ENCODE measurements around the gene PIK3R2. TPM values are rescaled to one million over a fixed set of nuclear protein-coding genes. Genes with fewer than 3 reads are reported as not detected.

The PIK3R2 gene
- polyA plus RNA-seq, 4 donors = 1.6 to 71.3 (median 8.1) TPM

GRCh38 chr19:18174983-18175382, 22.0 kb downstream of the PIK3R2 start:
- Histone ChIP-seq H3K4me1 (ENCODE audit: control insufficient read depth in 3 of 3, insufficient read depth in 2 of 3, low read depth in 1 of 3, low read length in 2 of 3) (peaks cover 0 to 31% (median 0%) of the 10 kb centered on the region in 3 donors), H3K9me3 (ENCODE audit: control insufficient read depth in 2 of 2, insufficient read depth in 1 of 2, low read depth in 1 of 2, low read length in 1 of 2) (no peaks in the 10 kb centered on the region), H3K27me3 (ENCODE audit: control insufficient read depth in 3 of 3, insufficient read depth in 3 of 3, low read length in 3 of 3) (no peaks in the 10 kb centered on the region), H3K27ac (ENCODE audit: low read depth in 1 of 3, low read length in 2 of 3) (peak overlapping the region in 1 of 3 donors; percentile 77), H3K36me3 (ENCODE audit: control insufficient read depth in 3 of 3, insufficient read depth in 2 of 3, low read depth in 1 of 3, low read length in 3 of 3) (peaks cover 0 to 75% (median 4%) of the 10 kb centered on the region in 3 donors), H3K4me3 (ENCODE audit: low read depth in 1 of 3, low read length in 3 of 3) (peak overlapping the region in 1 of 3 donors; percentile 91)
- FAIRE-seq = no peak
- 47 to 72% (median 67%) methylated on average over 11 of the region's 11 CpGs for WGBS, 3 donors
- DNase-seq = no peak

DNA sequence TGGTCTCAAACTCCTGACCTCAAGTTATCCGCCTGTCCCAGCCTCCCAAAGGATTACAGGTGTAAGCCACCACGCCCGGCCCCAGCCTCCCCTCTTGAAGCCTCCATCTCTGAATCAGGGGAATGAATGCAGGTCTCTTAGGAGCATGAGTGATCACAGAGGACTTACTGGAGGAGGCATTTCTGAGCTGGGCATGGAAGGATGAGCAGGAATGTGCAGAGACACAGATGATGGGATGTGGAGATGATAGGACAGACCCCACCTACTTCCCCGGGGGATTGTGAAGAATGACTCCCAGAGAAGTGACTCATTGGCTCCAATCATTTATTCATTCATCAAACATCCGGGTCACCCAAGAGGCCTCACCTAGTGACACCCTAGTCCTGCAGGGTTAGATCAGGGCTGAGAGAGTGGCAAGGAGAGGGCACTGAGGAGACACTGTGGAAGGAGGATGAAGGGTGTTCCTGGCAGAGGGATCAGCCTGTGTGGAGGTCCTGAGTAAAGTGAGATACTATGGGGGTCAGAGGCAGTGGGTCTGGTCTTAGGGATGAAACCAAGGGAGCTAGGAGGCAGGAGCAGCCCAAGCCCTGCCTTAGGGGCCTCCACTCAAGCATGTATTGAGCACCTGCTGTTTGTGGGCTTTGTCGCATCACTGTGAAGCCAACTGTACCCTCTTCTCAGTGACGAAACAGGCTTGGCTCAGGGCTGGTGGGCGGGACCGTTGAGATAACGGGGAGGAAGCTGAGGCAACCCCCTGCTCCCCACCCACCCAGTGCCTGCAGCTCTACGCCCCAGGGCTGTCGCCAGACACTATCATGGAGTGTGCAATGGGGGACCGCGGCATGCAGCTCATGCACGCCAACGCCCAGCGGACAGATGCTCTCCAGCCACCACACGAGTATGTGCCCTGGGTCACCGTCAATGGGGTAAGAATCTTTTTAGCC, 23.7 kb downstream of the PIK3R2 start:
- Histone ChIP-seq H3K27me3 (ENCODE audit: control insufficient read depth in 3 of 3, insufficient read depth in 3 of 3, low read length in 3 of 3) (no peaks in the 10 kb centered on the region), H3K36me3 (ENCODE audit: control insufficient read depth in 3 of 3, insufficient read depth in 2 of 3, low read depth in 1 of 3, low read length in 3 of 3) (peaks cover 0 to 58% (median 4%) of the 10 kb centered on the region in 3 donors), H3K27ac (ENCODE audit: low read depth in 1 of 3, low read length in 2 of 3) (no peak overlapping the region), H3K4me1 (ENCODE audit: control insufficient read depth in 3 of 3, insufficient read depth in 2 of 3, low read depth in 1 of 3, low read length in 2 of 3) (peaks cover 0 to 31% (median 0%) of the 10 kb centered on the region in 3 donors), H3K4me3 (ENCODE audit: low read depth in 1 of 3, low read length in 3 of 3) (no peak overlapping the region), H3K9me3 (ENCODE audit: control insufficient read depth in 2 of 2, insufficient read depth in 1 of 2, low read depth in 1 of 2, low read length in 1 of 2) (no peaks in the 10 kb centered on the region)
- FAIRE-seq (no peak), DNase-seq (no peak)
- WGBS, 3 donors = 76 to 90% (median 85%) methylated on average over 19 of the region's 19 CpGs

GRCh38 chr19:18179957-18180356, 27.0 kb downstream of the PIK3R2 start:
- Histone ChIP-seq H3K27me3 (ENCODE audit: control insufficient read depth in 3 of 3, insufficient read depth in 3 of 3, low read length in 3 of 3) (no peaks in the 10 kb centered on the region), H3K27ac (ENCODE audit: low read depth in 1 of 3, low read length in 2 of 3) (no peak overlapping the region), H3K4me1 (ENCODE audit: control insufficient read depth in 3 of 3, insufficient read depth in 2 of 3, low read depth in 1 of 3, low read length in 2 of 3) (peaks cover 0 to 10% (median 0%) of the 10 kb centered on the region in 3 donors), H3K36me3 (ENCODE audit: control insufficient read depth in 3 of 3, insufficient read depth in 2 of 3, low read depth in 1 of 3, low read length in 3 of 3) (peaks cover 0 to 40% (median 4%) of the 10 kb centered on the region in 3 donors), H3K4me3 (ENCODE audit: low read depth in 1 of 3, low read length in 3 of 3) (no peak overlapping the region), H3K9me3 (ENCODE audit: control insufficient read depth in 2 of 2, insufficient read depth in 1 of 2, low read depth in 1 of 2, low read length in 1 of 2) (no peaks in the 10 kb centered on the region)
- WGBS, 3 donors = 81 to 89% (median 86%) methylated on average over 5 of the region's 5 CpGs
- FAIRE-seq = no peak
- DNase-seq = no peak

DNA sequence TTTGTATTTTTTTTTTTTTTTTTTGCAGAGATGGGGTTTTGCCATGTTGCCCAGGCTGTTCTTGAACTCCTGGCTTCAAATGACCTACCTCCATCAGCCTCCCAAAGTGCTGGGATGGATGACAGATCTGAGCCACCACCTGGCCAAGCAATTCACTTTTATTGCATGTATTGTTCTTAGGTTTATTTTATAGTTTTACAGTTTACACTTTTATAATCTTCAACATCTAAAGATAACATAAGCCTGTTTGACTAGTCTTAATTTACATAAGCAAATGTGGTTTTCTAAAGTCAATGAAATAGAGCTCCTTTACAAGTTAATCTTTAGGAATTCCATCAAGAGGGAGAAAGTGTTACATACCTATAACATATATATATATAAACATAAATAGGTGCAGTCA, 30.6 kb downstream of the PIK3R2 start:
- Histone ChIP-seq H3K27ac (ENCODE audit: low read depth in 1 of 3, low read length in 2 of 3) (no peak overlapping the region), H3K27me3 (ENCODE audit: control insufficient read depth in 3 of 3, insufficient read depth in 3 of 3, low read length in 3 of 3) (no peaks in the 10 kb centered on the region), H3K36me3 (ENCODE audit: control insufficient read depth in 3 of 3, insufficient read depth in 2 of 3, low read depth in 1 of 3, low read length in 3 of 3) (peaks cover 0 to 8% (median 0%) of the 10 kb centered on the region in 3 donors), H3K4me1 (ENCODE audit: control insufficient read depth in 3 of 3, insufficient read depth in 2 of 3, low read depth in 1 of 3, low read length in 2 of 3) (no peaks in the 10 kb centered on the region), H3K9me3 (ENCODE audit: control insufficient read depth in 2 of 2, insufficient read depth in 1 of 2, low read depth in 1 of 2, low read length in 1 of 2) (no peaks in the 10 kb centered on the region), H3K4me3 (ENCODE audit: low read depth in 1 of 3, low read length in 3 of 3) (no peak overlapping the region)
- DNase-seq (peak; percentile 41 to 58), FAIRE-seq (no peak)

DNA sequence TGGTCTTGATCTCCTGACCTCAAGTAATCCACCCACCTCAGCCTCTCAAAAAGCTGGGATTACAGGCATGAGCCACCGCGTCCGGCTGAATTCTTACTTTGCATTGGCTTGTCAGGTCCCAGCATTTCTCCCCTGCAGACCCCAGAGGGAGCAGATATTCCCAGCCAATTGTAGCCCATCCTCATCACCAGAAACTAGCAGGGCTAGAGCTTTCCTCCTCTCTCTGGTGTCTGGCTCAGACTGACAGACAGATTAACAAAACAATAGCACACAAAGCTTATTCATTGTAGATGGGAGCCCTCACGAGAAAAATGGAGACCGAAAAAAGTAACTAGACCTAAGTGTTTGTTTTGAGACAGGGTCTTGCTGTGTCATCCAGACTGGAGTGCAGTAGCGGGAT, 32.6 kb downstream of the PIK3R2 start:
- no peaks in the 10 kb centered on the region for H3K9me3 ChIP-seq (ENCODE audit: control insufficient read depth in 2 of 2, insufficient read depth in 1 of 2, low read depth in 1 of 2, low read length in 1 of 2)
- no peak overlapping the region for H3K27ac ChIP-seq (ENCODE audit: low read depth in 1 of 3, low read length in 2 of 3)
- H3K4me3 ChIP-seq (ENCODE audit: low read depth in 1 of 3, low read length in 3 of 3) = no peak overlapping the region
- FAIRE-seq (no peak), DNase-seq (no peak)
- H3K27me3 ChIP-seq (ENCODE audit: control insufficient read depth in 3 of 3, insufficient read depth in 3 of 3, low read length in 3 of 3) = no peaks in the 10 kb centered on the region
- no peaks in the 10 kb centered on the region for H3K4me1 ChIP-seq (ENCODE audit: control insufficient read depth in 3 of 3, insufficient read depth in 2 of 3, low read depth in 1 of 3, low read length in 2 of 3)
- no peaks in the 10 kb centered on the region for H3K36me3 ChIP-seq (ENCODE audit: control insufficient read depth in 3 of 3, insufficient read depth in 2 of 3, low read depth in 1 of 3, low read length in 3 of 3)
- 66 to 89% (median 87%) methylated on average over 6 of the region's 6 CpGs for WGBS, 3 donors

- Histone ChIP-seq H3K36me3 (ENCODE audit: control insufficient read depth in 3 of 3, insufficient read depth in 2 of 3, low read depth in 1 of 3, low read length in 3 of 3) (peaks cover 0 to 5% (median 0%) of the 10 kb centered on the region in 3 donors), H3K27ac (ENCODE audit: low read depth in 1 of 3, low read length in 2 of 3) (no peak overlapping the region), H3K4me3 (ENCODE audit: low read depth in 1 of 3, low read length in 3 of 3) (no peak overlapping the region), H3K4me1 (ENCODE audit: control insufficient read depth in 3 of 3, insufficient read depth in 2 of 3, low read depth in 1 of 3, low read length in 2 of 3) (peaks cover 3 to 20% (median 9%) of the 10 kb centered on the region in 3 donors), H3K27me3 (ENCODE audit: control insufficient read depth in 3 of 3, insufficient read depth in 3 of 3, low read length in 3 of 3) (no peaks in the 10 kb centered on the region), H3K9me3 (ENCODE audit: control insufficient read depth in 2 of 2, insufficient read depth in 1 of 2, low read depth in 1 of 2, low read length in 1 of 2) (no peaks in the 10 kb centered on the region)
- 93 to 94% (median 94%) methylated on average over 4 of the region's 4 CpGs for WGBS, 3 donors
- no peak for DNase-seq
- no peak for FAIRE-seq
Observed at GRCh38 chr19:18190278-18190677, 37.3 kb downstream of the PIK3R2 start.

DNA sequence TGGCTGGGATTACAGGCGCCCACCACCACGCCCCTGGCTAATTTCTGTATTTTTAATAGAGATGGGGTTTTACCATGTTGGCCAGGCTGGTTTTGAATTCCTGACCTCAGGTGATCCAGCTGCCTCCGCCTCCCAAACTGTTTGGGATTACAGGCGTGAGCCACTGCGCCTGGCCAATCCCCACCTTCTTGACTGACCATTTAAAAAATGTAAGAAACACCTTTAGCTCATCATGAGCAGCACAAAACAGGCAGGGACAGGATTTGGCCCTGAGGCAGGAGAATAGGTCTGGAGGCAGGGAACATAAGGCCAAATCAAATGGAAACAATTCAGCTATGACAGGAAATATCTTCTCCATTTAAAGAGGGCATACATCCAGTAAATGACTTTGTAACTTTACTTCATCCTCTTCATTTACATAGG, 38.7 kb downstream of the PIK3R2 start:
- Histone ChIP-seq H3K4me1 (ENCODE audit: control insufficient read depth in 3 of 3, insufficient read depth in 2 of 3, low read depth in 1 of 3, low read length in 2 of 3) (peaks cover 3 to 20% (median 9%) of the 10 kb centered on the region in 3 donors), H3K9me3 (ENCODE audit: control insufficient read depth in 2 of 2, insufficient read depth in 1 of 2, low read depth in 1 of 2, low read length in 1 of 2) (no peaks in the 10 kb centered on the region), H3K36me3 (ENCODE audit: control insufficient read depth in 3 of 3, insufficient read depth in 2 of 3, low read depth in 1 of 3, low read length in 3 of 3) (peaks cover 0 to 16% (median 3%) of the 10 kb centered on the region in 3 donors), H3K27me3 (ENCODE audit: control insufficient read depth in 3 of 3, insufficient read depth in 3 of 3, low read length in 3 of 3) (no peaks in the 10 kb centered on the region), H3K4me3 (ENCODE audit: low read depth in 1 of 3, low read length in 3 of 3) (peak overlapping the region in 1 of 3 donors; percentile 63), H3K27ac (ENCODE audit: low read depth in 1 of 3, low read length in 2 of 3) (peak overlapping the region; percentile 87 to 95 (median 91))
- WGBS, 3 donors = 67 to 78% (median 74%) methylated on average over 5 of the region's 5 CpGs
- DNase-seq (no peak), FAIRE-seq (no peak)

- DNase-seq = peak; percentile 100
- Histone ChIP-seq H3K36me3 (ENCODE audit: control insufficient read depth in 3 of 3, insufficient read depth in 2 of 3, low read depth in 1 of 3, low read length in 3 of 3) (peaks cover 0 to 25% (median 3%) of the 10 kb centered on the region in 3 donors), H3K4me3 (ENCODE audit: low read depth in 1 of 3, low read length in 3 of 3) (peak within 1 kb of the TSS; percentile 76 to 96 (median 77)), H3K9me3 (ENCODE audit: control insufficient read depth in 2 of 2, insufficient read depth in 1 of 2, low read depth in 1 of 2, low read length in 1 of 2) (no peaks in the 10 kb centered on the region), H3K27me3 (ENCODE audit: control insufficient read depth in 3 of 3, insufficient read depth in 3 of 3, low read length in 3 of 3) (no peaks in the 10 kb centered on the region), H3K27ac (ENCODE audit: low read depth in 1 of 3, low read length in 2 of 3) (peak within 1 kb of the TSS; percentile 87 to 97 (median 95)), H3K4me1 (ENCODE audit: control insufficient read depth in 3 of 3, insufficient read depth in 2 of 3, low read depth in 1 of 3, low read length in 2 of 3) (peaks cover 3 to 20% (median 9%) of the 10 kb centered on the region in 3 donors)
- FAIRE-seq = peak; percentile 90
- 0 to 1% (median 0%) methylated on average over 68 to 74 of the region's 74 CpGs for WGBS, 3 donors
Observed at GRCh38 chr19:18192673-18193387, 39.9 kb downstream of the PIK3R2 start, which contains the start of gene MPV17L2. TSS of gene MPV17L2 (plus strand) at chr19:18193218. CDS start at chr19:18193282, 64 bp downstream.

Data from small intestine (tissue), 7 donors.